Testis (tissue), 2 donors: ENCODE data around the gene SETDB2.

Experiments used
- POLR2A ChIP-seq: fragments of 450-650 bp; IDR thresholded peaks from one replicate; pipeline ENCODE4 v1.6.1; 2017; ENCODE audit warnings: antibody characterized with exemption, mild to moderate bottlenecking, moderate library complexity
- TF ChIP-seq, protein P1 (sequence below), 3 experiments: fragments of 450-650 bp in 2 of 3; fragments of 200-600 bp in 1 of 3; sonication (generic) in 1 of 3; IDR thresholded peaks; one replicate each; pipeline ENCODE4 v1.5.1; 2016 to 2019; ENCODE audit warnings: antibody characterized with exemption in 3 of 3, mild to moderate bottlenecking in 2 of 3, moderate library complexity in 1 of 3

DNA sequence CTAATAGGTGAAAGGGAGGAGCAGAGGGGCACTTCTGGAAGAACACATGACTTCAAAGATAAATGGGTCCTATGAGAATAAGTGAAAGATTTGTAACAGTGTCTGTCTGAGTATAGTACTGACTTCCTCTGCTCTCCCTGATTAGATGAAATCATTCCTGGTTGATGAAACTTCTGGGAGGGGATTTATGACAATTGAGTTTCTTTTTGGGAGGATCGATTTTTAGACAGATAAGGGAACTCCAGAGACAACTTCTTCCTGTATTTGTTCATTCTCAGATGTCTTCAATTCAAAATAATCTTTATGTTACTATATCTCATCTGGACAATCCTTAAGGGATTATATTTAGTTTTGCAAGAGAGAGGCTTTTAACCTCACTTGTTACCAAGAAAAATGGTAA lies 20.0 kb downstream of the SETDB2 start:
- TF ChIP-seq, protein P1, sequence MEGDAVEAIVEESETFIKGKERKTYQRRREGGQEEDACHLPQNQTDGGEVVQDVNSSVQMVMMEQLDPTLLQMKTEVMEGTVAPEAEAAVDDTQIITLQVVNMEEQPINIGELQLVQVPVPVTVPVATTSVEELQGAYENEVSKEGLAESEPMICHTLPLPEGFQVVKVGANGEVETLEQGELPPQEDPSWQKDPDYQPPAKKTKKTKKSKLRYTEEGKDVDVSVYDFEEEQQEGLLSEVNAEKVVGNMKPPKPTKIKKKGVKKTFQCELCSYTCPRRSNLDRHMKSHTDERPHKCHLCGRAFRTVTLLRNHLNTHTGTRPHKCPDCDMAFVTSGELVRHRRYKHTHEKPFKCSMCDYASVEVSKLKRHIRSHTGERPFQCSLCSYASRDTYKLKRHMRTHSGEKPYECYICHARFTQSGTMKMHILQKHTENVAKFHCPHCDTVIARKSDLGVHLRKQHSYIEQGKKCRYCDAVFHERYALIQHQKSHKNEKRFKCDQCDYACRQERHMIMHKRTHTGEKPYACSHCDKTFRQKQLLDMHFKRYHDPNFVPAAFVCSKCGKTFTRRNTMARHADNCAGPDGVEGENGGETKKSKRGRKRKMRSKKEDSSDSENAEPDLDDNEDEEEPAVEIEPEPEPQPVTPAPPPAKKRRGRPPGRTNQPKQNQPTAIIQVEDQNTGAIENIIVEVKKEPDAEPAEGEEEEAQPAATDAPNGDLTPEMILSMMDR (IDR thresholded peaks at IDR 0.05), result no peak
- TF ChIP-seq POLR2A, result no peak
